Activated CD4-positive, alpha-beta T cell treated with anti-CD3 and anti-CD28 coated beads, Interleukin-2, amount 10 ng/mL, durations not matched to agents 7 days and 5 days (primary cell): ENCODE results near the gene SYT8. TPM values are rescaled to one million over a fixed set of nuclear protein-coding genes. Genes with fewer than 3 reads are reported as not detected.
"Not testable (repeated sequence)": the region's sequence is repeated elsewhere in the genome, so short reads cannot be mapped to it uniquely, and the experiment has no call there.

Experiments
- CTCF ChIA-PET: fragments of 350-600 bp; sonication (Branson Sonifier 250); formaldehyde crosslinking; loops from one replicate; lab custom pipeline; 2021; ENCODE audit warnings: antibody characterized with exemption; lab: Charles Lee
- POLR2A ChIA-PET: fragments of 350-600 bp; sonication (Branson Sonifier 250); formaldehyde crosslinking; loops from one replicate; lab custom pipeline; 2021; ENCODE audit warnings: antibody characterized with exemption; lab: Charles Lee
- DNase-seq: peaks from one replicate; pipeline ENCODE4 v3.0.0-alpha.2; 2020
- H3K27ac Mint-ChIP-seq: one replicate; pipeline ENCODE4 v1.8.0; 2021; ENCODE audit warnings: mild to moderate bottlenecking, moderate library complexity, mixed read lengths
- H3K27me3 Mint-ChIP-seq: one replicate; pipeline ENCODE4 v1.8.0; 2021; ENCODE audit warnings: mixed read lengths
- H3K36me3 Mint-ChIP-seq: one replicate; pipeline ENCODE4 v1.8.0; 2021; ENCODE audit warnings: low read depth, mixed read lengths
- H3K4me1 Mint-ChIP-seq: one replicate; pipeline ENCODE4 v1.8.0; 2021; ENCODE audit warnings: mixed read lengths
- H3K4me3 Mint-ChIP-seq: one replicate; pipeline ENCODE4 v1.8.0; 2021; ENCODE audit warnings: mild to moderate bottlenecking, moderate library complexity, mixed read lengths
- H3K9me3 Mint-ChIP-seq: one replicate; pipeline ENCODE4 v1.8.0; 2021; ENCODE audit warnings: mixed read lengths
- microRNA-seq: library from miRNA; unstranded; fragments of <30 nt; microRNA quantifications from one replicate; pipeline ENCODE4 v1.2.0, GENCODE V29; 2021; ENCODE audit warnings: borderline microRNAs expressed, borderline replicate concordance
- total RNA-seq, 2 experiments: library from RNA; stranded (reverse); gene quantifications; one replicate each; pipeline ENCODE4 v1.2.3, GENCODE V29; 2021

Gene SYT8
- total RNA-seq, 2 experiments from 2014 or later: not detected

- no peaks in the 10 kb centered on the region for H3K9me3 Mint-ChIP-seq
- POLR2A ChIA-PET: interaction anchor here (1.3 kb wide), 1 partner anchor 30 kb away, joined by 3 read pairs; no protein-coding TSS in a partner anchor
- DNase-seq: no peak
- peak overlapping the region; percentile 68 for H3K27ac Mint-ChIP-seq
- peaks cover 42% of the 10 kb centered on the region for H3K4me1 Mint-ChIP-seq
- H3K27me3 Mint-ChIP-seq: no peaks in the 10 kb centered on the region
- H3K4me3 Mint-ChIP-seq: no peak overlapping the region
- peaks cover 19% of the 10 kb centered on the region for H3K36me3 Mint-ChIP-seq
- CTCF ChIA-PET: interaction anchor here (0.6 to 2.6 kb wide), 13 partner anchors 8 to 1009 kb away, joined by 3 to 20 read pairs (median 6); partner anchors contain the start of gene PRR33
Measured at GRCh38 chr11:1883346-1884302, 48.8 kb downstream of the SYT8 start.

- POLR2A ChIA-PET: no interaction called here
- CTCF ChIA-PET: interaction anchor here (0.6 to 1.1 kb wide), 2 partner anchors 38 to 1009 kb away, joined by 3 read pairs; no protein-coding TSS in a partner anchor
- Mint-ChIP-seq H3K27me3 (no peaks in the 10 kb centered on the region), H3K4me3 (no peak overlapping the region), H3K36me3 (peaks cover 24% of the 10 kb centered on the region), H3K27ac (no peak overlapping the region), H3K4me1 (peaks cover 48% of the 10 kb centered on the region), H3K9me3 (no peaks in the 10 kb centered on the region)
- no peak for DNase-seq
Measured at GRCh38 chr11:1884303-1884700, 49.5 kb downstream of the SYT8 start.

DNA sequence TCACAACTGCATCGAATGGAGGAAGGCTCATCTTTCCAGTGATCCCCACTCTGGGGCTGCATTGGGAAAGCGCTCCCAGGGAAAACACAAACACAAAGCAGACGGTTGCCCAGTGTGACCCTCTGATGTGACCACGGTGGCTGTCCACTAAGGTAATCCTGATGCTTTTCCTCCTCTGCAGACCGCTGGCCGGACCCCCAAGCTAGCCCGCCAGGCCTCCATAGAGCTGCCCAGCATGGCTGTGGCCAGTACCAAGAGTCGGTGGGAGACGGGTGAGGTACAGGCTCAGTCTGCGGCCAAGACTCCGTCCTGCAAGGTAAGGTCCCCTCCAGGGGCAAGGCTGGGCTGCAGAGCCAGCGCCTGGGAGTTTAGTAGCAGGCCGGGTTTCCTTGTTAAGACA lies 51.8 kb downstream of the SYT8 start:
- peaks cover 50% of the 10 kb centered on the region for H3K4me1 Mint-ChIP-seq
- DNase-seq, POLR2A ChIA-PET: not testable (repeated sequence)

More for the DNA sequence above, 51.8 kb downstream of the SYT8 start:
- CTCF ChIA-PET, H3K9me3 Mint-ChIP-seq, H3K27me3 Mint-ChIP-seq, H3K4me3 Mint-ChIP-seq: not testable (repeated sequence)
- peaks cover 25% of the 10 kb centered on the region for H3K36me3 Mint-ChIP-seq
- peak overlapping the region; percentile 59 for H3K27ac Mint-ChIP-seq

Small RNAs within 50 kb of the gene (microRNA-seq; reads per million reads assigned to microRNA genes)
- not detected for gene MIR4298
- not detected for gene MIR7847

Other genes starting within 250 kb of the SYT8 start
- gene KRTAP5-1, start 249.7 kb upstream of the SYT8 start, total RNA-seq: not detected
- gene KRTAP5-2, start 236.7 kb upstream of the SYT8 start, total RNA-seq: not detected
- gene KRTAP5-3, start 226.5 kb upstream of the SYT8 start, total RNA-seq: not detected
- gene KRTAP5-4, start 212.9 kb upstream of the SYT8 start, total RNA-seq: not detected
- gene KRTAP5-5, start 205.2 kb upstream of the SYT8 start, total RNA-seq: not detected
- not detected for gene KRTAP5-6, start 137.8 kb upstream of the SYT8 start, total RNA-seq
- 1 to 10 TPM in 1 of 2 experiments, under 1 TPM in 1; 0.96 to 1.3 TPM for gene IFITM10, start 84.4 kb upstream of the SYT8 start, total RNA-seq
- 100 to 1,000 TPM; 140 to 154 TPM for gene CTSD, start 71.1 kb upstream of the SYT8 start, total RNA-seq
- not detected for gene TNNI2, start 4.0 kb downstream of the SYT8 start, total RNA-seq
- 100 to 1,000 TPM; 668 to 687 TPM for gene LSP1, start 18.1 kb downstream of the SYT8 start, total RNA-seq
- gene PRR33, start 56.9 kb downstream of the SYT8 start, total RNA-seq: under 1 TPM in 1 of 2 experiments, not detected in 1; 0.05 TPM
- 1 to 10 TPM; 3.7 to 5.4 TPM for gene TNNT3, start 84.7 kb downstream of the SYT8 start, total RNA-seq
- 100 to 1,000 TPM in 1 of 2 experiments, 10 to 100 TPM in 1; 77.5 to 106 TPM for gene MRPL23, start 112.3 kb downstream of the SYT8 start, total RNA-seq
- gene H19, start 162.9 kb downstream of the SYT8 start, total RNA-seq: not detected